GM18498 (cell line): ENCODE results near the gene CABP4.

Experiments used
- ATAC-seq: cut with Tn5 transposase; IDR thresholded peaks from one replicate; pipeline ENCODE4 v1.9.1; 2021; ENCODE audit warnings: mild to moderate bottlenecking, moderate library complexity; ENCODE audit not compliant: unreplicated experiment

The CABP4 gene

GRCh38 chr11:67455054-67455453, at the start of gene CABP4:
CABP4 (plus strand) TSS chr11:67455354; CDS start chr11:67455424, 70 bp downstream.
- ATAC-seq = no peak

GRCh38 chr11:67405688-67406339, 49.3 kb upstream of the CABP4 start:
- ATAC-seq = no peak

GRCh38 chr11:67406420-67406968, 48.7 kb upstream of the CABP4 start:
- ATAC-seq = no peak

GRCh38 chr11:67406969-67407687, 48.0 kb upstream of the CABP4 start:
- ATAC-seq = no peak

GRCh38 chr11:67407688-67408163, 47.4 kb upstream of the CABP4 start:
- ATAC-seq = no peak

- ATAC-seq = peak; percentile 8
Observed at GRCh38 chr11:67408437-67409200, 46.5 kb upstream of the CABP4 start.

- ATAC-seq = peak; percentile 50
Observed at GRCh38 chr11:67409261-67409666, 45.9 kb upstream of the CABP4 start.

GRCh38 chr11:67409781-67410368, 45.3 kb upstream of the CABP4 start:
- ATAC-seq = no peak

- no peak for ATAC-seq
Observed at GRCh38 chr11:67410369-67410831, 44.8 kb upstream of the CABP4 start.

- ATAC-seq = no peak
Observed at GRCh38 chr11:67410984-67411784, 44.0 kb upstream of the CABP4 start.

- no peak for ATAC-seq
Observed at GRCh38 chr11:67411785-67412152, 43.4 kb upstream of the CABP4 start.

GRCh38 chr11:67412495-67413179, 42.5 kb upstream of the CABP4 start:
- ATAC-seq = no peak

GRCh38 chr11:67413266-67413849, 41.8 kb upstream of the CABP4 start:
- ATAC-seq = no peak

GRCh38 chr11:67415501-67416304, 39.5 kb upstream of the CABP4 start, which contains the start of gene CARNS1:
CARNS1 (plus strand) TSS chr11:67415678; CDS start chr11:67416200, 522 bp downstream.
- ATAC-seq = no peak

- ATAC-seq = no peak
Observed at GRCh38 chr11:67416416-67417335, 38.5 kb upstream of the CABP4 start.

- ATAC-seq = no peak
Observed at GRCh38 chr11:67417425-67417824, 37.7 kb upstream of the CABP4 start.
